ENCODE measurements around the gene ZNF106.

Gene ZNF106

GRCh38 chr15:42404461-42405235, 86.3 kb downstream of the ZNF106 start:
- no peak for TF ChIP-seq CTCF (IDR thresholded peaks at IDR 0.05; ENCODE audit: insufficient read depth, low read depth, low read length, missing control alignments)
- H3K4me3 ChIP-seq (ENCODE audit: low read length): no peak overlapping the region
- no peak for DNase-seq (ENCODE audit: low read depth)

GRCh38 chr15:42403389-42403788, 87.6 kb downstream of the ZNF106 start:
- no peak overlapping the region for H3K4me3 ChIP-seq (ENCODE audit: low read length)
- TF ChIP-seq CTCF (IDR thresholded peaks at IDR 0.05; ENCODE audit: insufficient read depth, low read depth, low read length, missing control alignments): no peak
- no peak for DNase-seq (ENCODE audit: low read depth)

GRCh38 chr15:42402455-42403205, 88.3 kb downstream of the ZNF106 start:
- DNase-seq (ENCODE audit: low read depth): no peak
- no peak for TF ChIP-seq CTCF (IDR thresholded peaks at IDR 0.05; ENCODE audit: insufficient read depth, low read depth, low read length, missing control alignments)
- no peak overlapping the region for H3K4me3 ChIP-seq (ENCODE audit: low read length)

GRCh38 chr15:42401544-42402454, 89.1 kb downstream of the ZNF106 start:
- no peak for DNase-seq (ENCODE audit: low read depth)
- no peak overlapping the region for H3K4me3 ChIP-seq (ENCODE audit: low read length)
- TF ChIP-seq CTCF (IDR thresholded peaks at IDR 0.05; ENCODE audit: insufficient read depth, low read depth, low read length, missing control alignments): no peak

GRCh38 chr15:42395838-42396237, 95.1 kb downstream of the ZNF106 start:
- DNase-seq (ENCODE audit: low read depth): no peak
- H3K4me3 ChIP-seq (ENCODE audit: low read length): no peak overlapping the region
- TF ChIP-seq CTCF (IDR thresholded peaks at IDR 0.05; ENCODE audit: insufficient read depth, low read depth, low read length, missing control alignments): no peak

- no peak overlapping the region for H3K4me3 ChIP-seq (ENCODE audit: low read length)
- no peak for DNase-seq (ENCODE audit: low read depth)
- TF ChIP-seq CTCF (IDR thresholded peaks at IDR 0.05; ENCODE audit: insufficient read depth, low read depth, low read length, missing control alignments): no peak
Measured at GRCh38 chr15:42394106-42394505, 96.8 kb downstream of the ZNF106 start.

Measured in epithelial cell of esophagus (primary cell).